ENCODE measurements around the gene PHKB.

- TF ChIP-seq CTCF (conservative IDR thresholded peaks at IDR 0.05 in 1 of 2, IDR thresholded peaks at IDR 0.05 in 1 of 2; ENCODE audit: extremely low read depth in 1 of 2, insufficient read depth in 1 of 2, low read depth in 1 of 2, low read length in 2 of 2) (no peak), EZH2 (IDR thresholded peaks at IDR 0.05; ENCODE audit: borderline replicate concordance, low read length) (no peak)
These were observed 113.2 kb downstream of the PHKB start for GRCh38 chr16:47574091-47575054.

Measured in mammary epithelial cell (primary cell).